HG03565 (cell line): ENCODE results near the gene STXBP1.

ENCODE experiments used
- ATAC-seq: cut with Tn5 transposase; IDR thresholded peaks from one replicate; pipeline ENCODE4 v1.9.1; 2021; ENCODE audit warnings: mild to moderate bottlenecking, moderate library complexity; ENCODE audit not compliant: unreplicated experiment

STXBP1 gene

GRCh38 chr9:127651697-127652610 is 39.9 kb downstream of the STXBP1 start:
- ATAC-seq: no peak

GRCh38 chr9:127652733-127653132 is 40.7 kb downstream of the STXBP1 start:
- ATAC-seq: no peak

- ATAC-seq: no peak
These were observed 42.5 kb downstream of the STXBP1 start for GRCh38 chr9:127654619-127655018.

GRCh38 chr9:127658428-127658827 is 46.4 kb downstream of the STXBP1 start:
- no peak for ATAC-seq

GRCh38 chr9:127660886-127661741 is 49.0 kb downstream of the STXBP1 start:
- ATAC-seq: no peak

GRCh38 chr9:127662617-127663016 is 50.5 kb downstream of the STXBP1 start:
- ATAC-seq: no peak

GRCh38 chr9:127664324-127664677 is 52.2 kb downstream of the STXBP1 start:
- no peak for ATAC-seq

GRCh38 chr9:127664678-127665507 is 52.8 kb downstream of the STXBP1 start:
- no peak for ATAC-seq

GRCh38 chr9:127667127-127667844 is 55.2 kb downstream of the STXBP1 start:
- ATAC-seq: no peak

- ATAC-seq: no peak
These were observed 55.8 kb downstream of the STXBP1 start for GRCh38 chr9:127667906-127668305.

- no peak for ATAC-seq
These were observed 61.2 kb downstream of the STXBP1 start for GRCh38 chr9:127673234-127673633.

- ATAC-seq: no peak
These were observed 64.6 kb downstream of the STXBP1 start for GRCh38 chr9:127676638-127677037.

GRCh38 chr9:127679506-127679905 is 67.4 kb downstream of the STXBP1 start:
- no peak for ATAC-seq

- ATAC-seq: no peak
These were observed 68.1 kb downstream of the STXBP1 start for GRCh38 chr9:127680226-127680625.

GRCh38 chr9:127680846-127681245 is 68.8 kb downstream of the STXBP1 start:
- ATAC-seq: no peak

- ATAC-seq: no peak
These were observed 70.5 kb downstream of the STXBP1 start for GRCh38 chr9:127682351-127683136.

GRCh38 chr9:127683723-127684122 is 71.6 kb downstream of the STXBP1 start:
- no peak for ATAC-seq

- ATAC-seq: no peak
These were observed 72.5 kb downstream of the STXBP1 start for GRCh38 chr9:127684576-127684975.
